NCI-H2081 (cell line): ENCODE data around the gene TMED1.
"Not testable (repeated sequence)": the region's sequence is repeated elsewhere in the genome, so short reads cannot be mapped to it uniquely, and the experiment has no call there.

ENCODE experiments used
- DNase-seq, 2 experiments: peaks; one replicate each; lab custom pipeline; 2025; lab: John Stamatoyannopoulos, UW

Gene TMED1

GRCh38 chr19:10835754-10836478 is at the start of gene TMED1:
TSS of gene TMED1 (minus strand) at chr19:10836212. CDS start at chr19:10836191, 21 bp downstream.
- DNase-seq: peak; percentile 97 to 99

GRCh38 chr19:10885201-10886169 is 49.5 kb upstream of the TMED1 start:
- DNase-seq: peak in 1 of 2 experiments; percentile 21

- no peak for DNase-seq
Observed at GRCh38 chr19:10884274-10884673, 48.3 kb upstream of the TMED1 start.

- DNase-seq: no peak
Observed at GRCh38 chr19:10882108-10882457, 46.1 kb upstream of the TMED1 start.

- no peak for DNase-seq
Observed at GRCh38 chr19:10881403-10882107, 45.5 kb upstream of the TMED1 start.

- DNase-seq: no peak
Observed at GRCh38 chr19:10878253-10878652, 42.2 kb upstream of the TMED1 start.

- not testable (repeated sequence) for DNase-seq
Observed at GRCh38 chr19:10877608-10878007, 41.6 kb upstream of the TMED1 start.

- no peak for DNase-seq
Observed at GRCh38 chr19:10876459-10877240, 40.6 kb upstream of the TMED1 start.

- no peak for DNase-seq
Observed at GRCh38 chr19:10874024-10874423, 38.0 kb upstream of the TMED1 start.

GRCh38 chr19:10872546-10873107 is 36.6 kb upstream of the TMED1 start:
- no peak for DNase-seq

- DNase-seq: peak in 1 of 2 experiments; percentile 31
Observed at GRCh38 chr19:10871711-10872545, 35.9 kb upstream of the TMED1 start.

GRCh38 chr19:10870955-10871603 is 35.1 kb upstream of the TMED1 start, which contains the start of gene CARM1:
TSS of gene CARM1 (plus strand) at chr19:10871553. CDS start at chr19:10871703, 150 bp downstream.
- DNase-seq: peak; percentile 93 to 98

- DNase-seq: no peak
Observed at GRCh38 chr19:10870501-10870954, 34.5 kb upstream of the TMED1 start.

- not testable (repeated sequence) for DNase-seq
Observed at GRCh38 chr19:10869872-10870311, 33.9 kb upstream of the TMED1 start.

GRCh38 chr19:10868872-10869547 is 33.0 kb upstream of the TMED1 start:
- DNase-seq: no peak

- no peak for DNase-seq
Observed at GRCh38 chr19:10866495-10866894, 30.5 kb upstream of the TMED1 start.

- DNase-seq: peak; percentile 53 to 64
Observed at GRCh38 chr19:10864538-10864899, 28.5 kb upstream of the TMED1 start.

- no peak for DNase-seq
Observed at GRCh38 chr19:10863107-10863717, 27.2 kb upstream of the TMED1 start.
